Adipose tissue (tissue), 3 donors: ENCODE results near the gene WRAP53. TPM values are rescaled to one million over a fixed set of nuclear protein-coding genes. Genes with fewer than 3 reads are reported as not detected.

Experiments
- H3K27ac ChIP-seq: one replicate; pipeline ENCODE4 v1.5.1; 2013; ENCODE audit warnings: low read depth, low read length
- WGBS, 3 donors: extraction: QIAGEN DNeasy Blood & Tissue Kit; methylation state at CpG; one replicate each; pipeline ENCODE4 v1.1.7; 2013; 5-methylcytosine and 5-hydroxymethylcytosine counted together
- polyA plus RNA-seq, 3 donors: library from polyadenylated mRNA; stranded (reverse); fragments of 200-250 nt; gene quantifications; one replicate each; pipeline ENCODE4 v1.2.3, GENCODE V29; 2013
- donor health status: healthy with polysubstance abuse.
- donor health status: Bipolar disorder and iron deficiency.
- donor health status: healthy.

WRAP53 gene
- polyA plus RNA-seq, 3 donors, result 2.8 to 5.6 (median 5.0) TPM

DNA sequence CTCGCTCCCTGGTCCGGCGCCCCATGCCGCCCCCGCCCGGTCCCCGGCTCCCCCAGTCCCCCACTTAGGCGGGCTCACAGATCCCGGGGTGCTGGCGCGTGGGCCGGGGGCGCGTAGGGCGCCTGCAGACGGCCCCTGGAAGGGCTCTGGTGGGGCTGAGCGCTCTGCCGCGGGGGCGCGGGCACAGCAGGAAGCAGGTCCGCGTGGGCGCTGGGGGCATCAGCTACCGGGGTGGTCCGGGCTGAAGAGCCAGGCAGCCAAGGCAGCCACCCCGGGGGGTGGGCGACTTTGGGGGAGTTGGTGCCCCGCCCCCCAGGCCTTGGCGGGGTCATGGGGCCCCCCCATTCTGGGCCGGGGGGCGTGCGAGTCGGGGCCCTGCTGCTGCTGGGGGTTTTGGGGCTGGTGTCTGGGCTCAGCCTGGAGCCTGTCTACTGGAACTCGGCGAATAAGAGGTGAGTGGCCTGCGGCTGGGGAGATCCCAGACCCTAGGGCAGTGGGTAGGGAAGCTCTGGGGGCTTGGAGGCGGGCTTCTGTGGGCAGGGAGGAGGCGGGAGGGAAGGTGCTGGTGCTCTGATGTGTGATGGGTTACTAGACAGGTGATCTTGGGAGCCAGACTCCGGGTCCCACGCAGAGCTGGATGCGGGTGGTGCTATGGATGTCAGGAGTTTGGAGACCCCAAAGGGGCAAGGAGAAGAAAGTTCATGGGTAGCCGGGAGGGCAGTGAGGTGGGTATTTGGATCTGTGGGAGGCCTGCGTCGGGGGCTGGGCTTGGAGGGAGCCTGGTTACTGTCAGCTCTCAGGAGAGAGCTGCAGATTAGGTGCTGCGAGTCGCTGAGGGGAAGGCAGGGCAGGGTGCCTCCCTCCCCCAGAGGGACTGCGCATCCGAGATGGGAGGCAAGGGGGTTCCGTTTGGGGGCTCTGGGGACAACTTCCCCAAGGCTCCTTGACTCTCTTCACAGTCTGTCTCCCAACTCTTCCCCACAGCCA lies 17.3 kb downstream of the WRAP53 start:
- no peak overlapping the region for H3K27ac ChIP-seq
- 6 to 10% (median 8%) methylated on average over 33 to 50 of the region's 50 CpGs for WGBS, 3 donors

DNA sequence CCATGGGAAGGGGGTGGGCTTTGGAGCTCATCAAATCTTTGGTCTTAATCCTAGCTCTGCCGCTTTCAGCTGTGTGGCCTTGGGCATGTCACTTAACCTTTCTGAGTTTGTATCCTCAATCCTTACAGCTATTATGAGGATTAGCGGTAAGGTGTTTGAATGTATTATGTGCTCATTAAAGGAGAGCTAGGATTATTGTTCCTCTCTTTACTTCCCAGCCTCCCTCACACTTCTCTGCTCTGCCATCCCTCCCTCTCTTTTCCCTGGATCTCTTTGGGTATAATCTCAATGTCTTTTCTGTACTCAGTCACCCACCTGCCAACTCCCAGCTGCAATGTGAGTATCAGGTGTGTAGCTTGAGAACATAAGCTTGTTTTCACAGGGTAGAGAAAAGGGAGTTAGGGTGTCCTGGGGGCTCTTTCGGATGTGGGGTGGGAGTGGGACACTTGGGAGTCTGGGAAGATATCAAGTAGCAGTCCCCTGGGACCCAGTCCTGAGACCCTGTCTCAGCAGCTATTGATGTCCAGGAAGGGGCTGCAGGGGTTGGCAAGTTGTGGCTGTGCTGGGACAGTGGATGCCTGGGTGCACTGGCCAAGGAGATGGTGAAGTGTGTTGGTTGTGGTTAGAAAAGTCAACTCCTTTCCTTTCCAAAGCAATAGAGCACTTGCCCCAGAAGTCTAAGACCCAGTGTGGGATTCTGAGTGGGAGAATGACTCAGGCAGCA lies 18.5 kb downstream of the WRAP53 start:
- 75 to 91% (median 90%) methylated on average over 3 of the region's 3 CpGs for whole genome bisulfite sequencing, 3 donors
- no peak overlapping the region for H3K27ac ChIP-seq

DNA sequence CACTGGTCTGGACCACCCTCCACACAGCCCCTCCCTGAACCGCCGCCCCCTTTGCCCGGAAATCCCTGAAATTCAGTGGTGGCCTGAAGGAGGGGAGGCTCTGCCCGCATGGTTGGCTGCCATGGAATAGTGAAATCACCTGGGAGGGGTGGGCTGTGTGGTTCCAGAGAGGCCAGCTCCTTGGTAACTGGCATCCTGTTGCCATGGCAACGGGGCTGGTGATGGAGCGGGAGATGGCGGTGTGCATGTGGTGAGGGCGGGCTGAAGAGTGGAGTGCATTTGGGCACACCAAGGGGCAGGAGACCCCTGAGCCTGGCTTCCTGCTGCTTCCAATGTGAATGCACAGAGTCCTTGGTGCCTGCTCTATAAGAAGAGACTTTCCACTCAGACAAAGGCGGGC lies 19.2 kb downstream of the WRAP53 start:
- 80 to 88% (median 85%) methylated on average over 9 of the region's 9 CpGs for WGBS, 3 donors

DNA sequence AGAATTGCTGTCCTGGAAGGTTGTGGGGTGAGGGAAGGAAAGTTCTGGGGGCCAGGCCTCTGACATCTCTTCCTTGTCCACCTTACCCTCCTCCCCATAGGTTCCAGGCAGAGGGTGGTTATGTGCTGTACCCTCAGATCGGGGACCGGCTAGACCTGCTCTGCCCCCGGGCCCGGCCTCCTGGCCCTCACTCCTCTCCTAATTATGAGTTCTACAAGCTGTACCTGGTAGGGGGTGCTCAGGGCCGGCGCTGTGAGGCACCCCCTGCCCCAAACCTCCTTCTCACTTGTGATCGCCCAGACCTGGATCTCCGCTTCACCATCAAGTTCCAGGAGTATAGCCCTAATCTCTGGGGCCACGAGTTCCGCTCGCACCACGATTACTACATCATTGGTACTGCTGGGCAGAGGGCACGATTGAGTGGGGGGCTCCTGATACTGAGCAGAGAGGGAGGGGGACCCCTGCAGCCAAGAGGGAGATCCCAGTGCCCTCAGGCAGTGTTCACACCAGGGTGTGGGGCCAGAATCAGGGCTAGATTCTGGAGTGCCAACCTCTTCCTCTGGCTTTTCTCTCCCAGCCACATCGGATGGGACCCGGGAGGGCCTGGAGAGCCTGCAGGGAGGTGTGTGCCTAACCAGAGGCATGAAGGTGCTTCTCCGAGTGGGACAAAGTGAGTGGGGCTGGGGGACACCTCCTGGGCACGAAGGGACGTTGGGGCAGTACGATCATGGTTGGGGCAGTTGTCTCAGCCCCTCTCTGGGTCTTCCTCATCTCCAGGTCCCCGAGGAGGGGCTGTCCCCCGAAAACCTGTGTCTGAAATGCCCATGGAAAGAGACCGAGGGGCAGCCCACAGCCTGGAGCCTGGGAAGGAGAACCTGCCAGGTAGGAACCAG lies 19.8 kb downstream of the WRAP53 start:
- 78 to 88% (median 83%) methylated on average over 22 of the region's 22 CpGs for WGBS, 3 donors
- no peak overlapping the region for H3K27ac ChIP-seq

More for the DNA sequence above, 19.2 kb downstream of the WRAP53 start:
- H3K27ac ChIP-seq, result no peak overlapping the region

DNA sequence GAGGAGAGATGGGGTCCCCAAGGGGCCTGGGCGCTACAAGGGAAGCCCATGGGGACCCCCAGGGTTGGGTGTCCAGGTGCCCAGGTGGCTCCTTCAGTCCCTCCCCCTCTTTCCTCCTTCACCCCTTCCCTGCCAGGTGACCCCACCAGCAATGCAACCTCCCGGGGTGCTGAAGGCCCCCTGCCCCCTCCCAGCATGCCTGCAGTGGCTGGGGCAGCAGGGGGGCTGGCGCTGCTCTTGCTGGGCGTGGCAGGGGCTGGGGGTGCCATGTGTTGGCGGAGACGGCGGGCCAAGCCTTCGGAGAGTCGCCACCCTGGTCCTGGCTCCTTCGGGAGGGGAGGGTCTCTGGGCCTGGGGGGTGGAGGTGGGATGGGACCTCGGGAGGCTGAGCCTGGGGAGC lies 20.8 kb downstream of the WRAP53 start:
- WGBS, 3 donors, result 77 to 87% (median 84%) methylated on average over 11 of the region's 11 CpGs
- no peak overlapping the region for H3K27ac ChIP-seq

DNA sequence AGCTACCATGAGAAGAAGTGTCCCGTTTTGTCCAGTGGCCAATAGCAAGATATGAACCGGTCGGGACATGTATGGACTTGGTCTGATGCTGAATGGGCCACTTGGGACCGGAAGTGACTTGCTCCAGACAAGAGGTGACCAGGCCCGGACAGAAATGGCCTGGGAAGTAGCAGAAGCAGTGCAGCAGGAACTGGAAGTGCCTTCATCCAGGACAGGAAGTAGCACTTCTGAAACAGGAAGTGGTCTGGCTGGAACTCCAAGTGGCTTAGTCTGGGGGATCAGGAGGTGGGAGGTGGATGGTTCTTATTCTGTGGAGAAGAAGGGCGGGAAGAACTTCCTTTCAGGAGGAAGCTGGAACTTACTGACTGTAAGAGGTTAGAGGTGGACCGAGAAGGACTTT lies 22.0 kb downstream of the WRAP53 start:
- H3K27ac ChIP-seq, result no peak overlapping the region
- 63 to 82% (median 70%) methylated on average over 7 of the region's 7 CpGs for WGBS, 3 donors

DNA sequence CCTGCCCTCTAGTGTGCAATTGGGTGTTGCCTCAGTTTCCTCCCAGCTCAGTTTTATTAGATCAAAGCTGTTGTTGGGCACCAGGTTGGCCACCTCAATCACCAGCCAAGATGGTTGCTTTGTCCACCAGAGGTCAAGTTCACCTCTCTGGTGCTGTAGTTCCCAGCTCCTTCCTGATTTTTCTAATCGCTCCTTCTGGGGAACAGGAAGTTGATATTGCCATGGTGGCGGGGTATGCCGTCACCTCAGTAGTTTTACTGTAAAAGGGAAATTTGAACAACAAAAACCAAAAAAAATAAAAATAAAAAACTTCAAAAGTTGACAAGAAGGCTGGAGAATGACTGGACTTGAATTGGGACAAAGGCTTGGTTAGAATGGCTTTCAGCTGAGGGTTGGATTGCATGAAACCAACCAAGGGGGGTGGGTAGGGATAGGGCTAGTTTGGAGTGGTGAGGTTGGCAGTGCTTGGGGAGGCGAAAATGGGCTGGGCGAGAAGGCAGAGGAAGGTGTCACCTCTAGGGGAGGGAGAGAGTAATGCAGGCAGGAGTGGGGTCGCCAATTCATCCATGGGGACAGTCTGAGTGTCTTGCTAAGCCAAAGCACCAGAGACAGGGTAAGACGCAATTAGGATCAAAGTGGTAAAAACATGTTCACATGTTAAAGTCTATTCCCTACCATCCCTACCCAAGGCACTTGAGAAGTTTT lies 22.9 kb downstream of the WRAP53 start:
- no peak overlapping the region for H3K27ac ChIP-seq
- WGBS, 3 donors, result 72 to 85% (median 74%) methylated on average over 7 of the region's 7 CpGs

DNA sequence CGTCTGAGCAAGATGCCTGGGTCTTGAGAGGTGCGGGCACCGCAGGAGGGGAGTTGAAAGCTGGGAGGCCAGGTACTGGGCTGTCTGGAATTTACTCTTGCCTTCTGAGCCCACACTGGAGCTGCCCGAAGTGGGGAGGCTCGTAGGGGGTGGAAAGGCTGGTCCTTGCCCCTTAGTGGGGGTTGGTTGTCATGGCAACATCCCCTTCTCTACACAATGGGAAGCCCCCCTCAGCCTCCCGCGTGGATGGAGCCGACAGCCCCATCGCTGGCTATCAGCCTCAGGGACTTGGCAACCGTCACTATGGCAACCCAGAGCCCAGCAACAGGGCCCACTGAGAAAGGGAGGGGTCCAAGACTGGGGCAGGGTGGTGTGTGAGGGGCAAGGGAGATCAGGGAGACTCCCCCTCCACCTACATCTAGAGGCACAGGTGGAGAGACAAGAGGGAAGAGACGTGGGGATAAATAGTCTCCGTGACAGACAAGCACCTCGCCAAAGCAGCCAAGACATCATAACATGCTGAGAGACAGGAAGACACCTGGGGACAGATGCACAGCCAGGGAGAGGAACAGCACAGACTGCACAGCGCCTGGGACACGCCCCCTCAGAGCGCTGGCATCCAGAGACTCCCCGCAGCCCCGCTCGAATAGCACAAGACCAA lies 24.0 kb downstream of the WRAP53 start:
- 8 to 27% (median 20%) methylated on average over 19 of the region's 19 CpGs for WGBS, 3 donors
- H3K27ac ChIP-seq, result no peak overlapping the region

DNA sequence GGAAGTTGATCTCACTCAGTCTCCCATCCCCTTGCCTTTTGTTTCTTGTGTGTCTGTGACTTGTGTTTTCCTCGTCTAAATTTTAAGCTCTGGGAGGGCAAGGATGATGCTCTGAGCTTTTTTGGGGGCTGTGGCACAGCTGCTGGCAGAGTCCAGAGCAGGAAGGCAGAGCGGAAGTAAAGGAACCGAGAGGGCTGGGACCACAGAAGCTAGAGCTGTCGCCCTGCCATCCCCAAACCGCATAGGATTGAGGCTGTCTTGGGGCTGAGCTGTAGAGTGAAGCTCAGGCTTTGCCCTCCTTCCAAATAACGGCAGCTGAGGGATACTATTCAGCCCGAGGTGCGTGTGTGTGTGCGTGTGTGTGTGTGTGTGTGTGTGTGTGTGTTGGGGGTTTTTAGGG lies 25.5 kb downstream of the WRAP53 start:
- no peak overlapping the region for H3K27ac ChIP-seq
- 22 to 39% (median 27%) methylated on average over 9 of the region's 9 CpGs for WGBS, 3 donors

DNA sequence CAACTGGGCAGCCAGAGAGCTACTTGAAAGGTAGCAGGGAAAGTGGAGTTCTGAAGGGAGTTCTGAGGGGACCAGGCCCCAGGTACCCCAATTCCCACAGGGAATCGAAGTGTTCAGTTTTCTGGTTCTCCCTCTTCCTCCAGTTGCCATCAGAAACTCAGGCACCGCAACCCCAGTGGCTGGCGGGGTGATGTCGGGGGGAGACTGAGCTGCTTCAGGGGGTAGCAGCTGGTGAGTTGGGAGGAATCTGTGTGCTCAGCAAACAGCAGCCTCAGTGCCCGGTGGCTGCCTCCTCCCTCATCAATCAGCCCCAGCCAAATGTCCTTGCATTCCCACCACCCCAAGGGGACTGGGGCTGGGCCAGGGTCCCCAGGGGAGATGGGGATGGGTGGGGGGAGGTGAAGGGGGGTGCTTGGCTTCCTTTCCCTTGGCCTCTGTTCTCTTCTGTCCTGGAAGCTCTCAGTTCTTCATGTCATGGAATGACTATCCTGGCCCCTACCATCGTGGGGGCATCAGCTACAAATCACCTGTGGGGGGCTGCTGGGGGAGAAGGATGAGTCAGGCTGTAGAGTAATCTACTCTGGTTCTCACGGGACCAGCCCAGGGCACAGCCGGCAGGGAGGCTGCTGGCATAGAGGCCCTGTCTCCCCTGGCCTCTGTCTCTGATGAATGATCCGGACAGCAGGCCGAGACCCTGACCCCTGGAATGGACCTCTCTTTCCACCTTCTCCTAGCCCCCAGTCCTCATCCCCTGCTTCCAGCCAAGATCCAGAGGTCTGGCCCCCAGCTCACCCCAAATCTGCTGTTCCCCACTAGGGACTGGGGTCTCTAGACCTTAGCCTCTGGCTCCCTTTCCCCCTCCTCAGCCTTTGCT lies 26.7 kb downstream of the WRAP53 start:
- WGBS, 3 donors, result 64 to 81% (median 77%) methylated on average over 9 to 10 of the region's 10 CpGs

DNA sequence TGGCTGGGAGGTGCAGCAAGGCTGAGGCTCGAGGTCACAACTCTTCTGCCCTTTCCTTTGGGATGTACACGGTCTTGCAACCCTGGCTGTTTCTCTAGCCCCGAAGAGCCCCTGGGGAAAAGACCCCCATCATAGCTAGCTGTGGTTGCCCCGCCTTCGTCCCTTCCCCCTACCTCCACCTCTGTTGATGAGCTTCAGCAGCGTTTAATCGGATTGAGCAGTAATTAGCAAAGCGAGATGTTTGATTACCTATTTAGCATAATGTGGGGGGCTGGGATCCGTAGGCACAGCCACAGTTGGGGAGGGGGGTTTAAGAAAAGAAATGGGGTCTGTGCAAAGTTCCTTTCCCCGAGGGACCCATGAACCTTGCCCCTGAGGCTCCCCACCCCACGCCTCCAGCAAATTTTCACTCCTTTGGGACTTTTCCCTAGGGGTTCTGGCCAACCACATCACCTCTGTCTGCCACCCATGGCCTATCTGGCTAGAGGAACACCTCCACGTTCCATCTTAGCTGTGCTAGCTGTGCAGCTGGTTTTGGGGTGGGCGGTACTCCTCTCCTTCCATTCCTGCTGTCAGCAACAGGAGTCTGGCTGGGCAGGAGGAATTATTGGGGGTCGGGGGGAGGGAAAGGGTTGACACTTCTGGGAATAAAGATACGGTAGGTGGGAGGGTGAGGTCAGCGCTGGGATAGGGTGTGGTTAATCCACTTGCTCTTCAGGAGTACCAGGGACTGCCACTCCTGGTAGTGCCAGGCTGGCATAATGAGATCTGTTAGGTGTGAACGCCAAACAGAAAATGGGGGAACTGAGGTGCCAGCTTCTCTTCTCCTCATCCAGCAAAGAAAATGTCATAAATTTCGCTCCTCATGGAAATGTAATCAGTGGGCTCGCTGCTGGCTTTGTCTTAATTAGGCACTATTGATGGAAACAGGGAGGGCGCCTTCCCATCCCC lies 27.9 kb downstream of the WRAP53 start:
- WGBS, 3 donors, result 39 to 45% (median 41%) methylated on average over 20 of the region's 20 CpGs
- H3K27ac ChIP-seq, result no peak overlapping the region

More for the DNA sequence above, 26.7 kb downstream of the WRAP53 start:
- H3K27ac ChIP-seq, result no peak overlapping the region

DNA sequence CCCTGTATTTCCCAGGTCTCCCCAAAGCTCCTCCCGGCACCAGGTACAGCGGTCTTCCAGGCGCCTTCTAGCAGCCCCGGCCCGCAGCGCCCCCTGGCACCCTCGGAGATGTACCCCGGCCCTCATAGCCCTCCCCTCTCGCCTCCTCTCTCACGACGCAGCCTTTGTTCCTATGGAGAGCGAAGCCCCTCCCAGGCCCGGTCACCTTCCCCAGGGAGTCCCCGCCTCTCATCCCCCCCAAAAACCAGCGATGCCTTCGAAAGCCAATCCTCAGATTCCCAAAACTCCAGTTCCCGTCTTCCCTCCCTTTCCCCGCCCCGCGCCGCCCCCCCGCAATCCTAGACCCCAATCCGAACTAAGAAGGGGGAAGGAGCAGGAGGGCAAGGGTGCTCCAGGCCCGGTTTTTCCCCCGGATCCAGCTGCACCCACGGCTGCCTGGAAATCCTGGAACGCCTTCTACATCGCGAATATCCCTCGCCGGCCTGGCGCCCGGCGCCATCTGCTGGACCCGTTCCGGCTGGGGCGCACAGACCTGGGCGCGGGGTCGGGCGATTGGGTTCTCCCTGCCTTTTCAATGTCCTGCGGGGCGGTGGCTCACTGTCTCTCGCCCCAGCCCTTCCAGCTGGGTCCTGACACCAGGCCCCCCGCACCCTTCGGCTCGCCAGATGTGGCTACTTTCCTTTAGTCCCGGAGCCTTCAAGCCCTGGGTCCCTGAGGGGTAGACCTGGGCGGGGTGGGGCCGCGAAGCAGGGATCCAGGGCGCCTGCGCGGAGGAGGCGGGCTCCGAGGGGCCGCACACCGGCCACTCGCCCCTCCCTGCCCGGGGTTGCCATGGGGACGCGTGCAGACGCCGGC lies 28.9 kb downstream of the WRAP53 start, which contains the start of gene DNAH2:
TSS of gene DNAH2 (plus strand) at position 844 of the 855 bp plus-strand sequence. CDS start 1,991 bp downstream, outside the sequence.
- 1% methylated on average over 41 to 64 of the region's 64 CpGs for WGBS, 3 donors
- no peak within 1 kb of the TSS for H3K27ac ChIP-seq

DNA sequence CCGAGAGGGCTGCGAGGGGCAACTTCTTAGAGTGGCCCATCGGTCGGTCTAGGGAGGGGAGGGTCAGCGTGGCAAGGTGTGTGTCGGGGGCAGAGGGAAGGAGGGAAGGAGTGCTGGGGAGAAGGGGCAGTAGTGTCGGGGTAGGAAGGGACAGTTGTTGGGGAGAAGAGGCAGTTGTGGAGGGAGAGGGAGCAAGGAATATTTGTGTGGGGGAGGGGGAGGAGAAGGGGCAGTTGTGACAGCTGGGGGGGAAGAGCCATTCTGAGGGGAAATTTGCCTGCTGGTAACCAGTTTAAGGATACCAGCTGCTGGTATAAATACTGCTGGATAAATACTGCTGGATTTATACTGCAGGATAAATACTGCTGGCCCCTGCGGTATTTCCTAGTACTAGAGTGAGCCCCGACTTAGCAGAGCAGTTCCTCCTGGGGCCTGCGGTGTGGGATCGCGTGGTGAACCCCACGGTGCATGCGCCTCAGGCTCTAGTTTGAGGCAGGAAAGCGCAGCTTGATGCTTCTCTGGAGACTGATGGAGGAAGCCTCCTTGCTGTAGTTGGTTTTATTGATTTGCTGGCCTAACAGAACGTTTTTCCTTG lies 29.6 kb downstream of the WRAP53 start:
- WGBS, 3 donors, result 4 to 6% (median 5%) methylated on average over 16 of the region's 16 CpGs
- no peak overlapping the region for H3K27ac ChIP-seq

DNA sequence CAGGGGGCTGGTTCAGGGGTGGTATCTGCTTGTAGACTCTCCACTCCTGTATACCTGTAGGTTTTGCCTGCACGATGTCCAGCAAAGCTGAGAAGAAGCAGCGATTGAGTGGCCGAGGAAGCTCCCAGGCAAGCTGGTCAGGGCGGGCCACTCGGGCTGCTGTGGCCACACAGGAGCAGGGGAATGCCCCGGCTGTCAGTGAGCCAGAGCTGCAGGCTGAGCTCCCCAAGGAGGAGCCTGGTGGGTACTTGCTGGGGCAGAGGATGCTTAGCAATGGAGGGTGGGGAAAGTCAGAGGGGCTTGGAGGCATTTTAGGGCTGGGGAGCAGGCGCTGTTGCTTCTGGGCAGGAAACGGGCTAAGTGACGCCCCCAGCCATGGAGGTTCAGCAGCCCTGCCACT lies 31.4 kb downstream of the WRAP53 start:
- H3K27ac ChIP-seq, result no peak overlapping the region
- WGBS, 3 donors, result 78 to 83% (median 82%) methylated on average over 9 of the region's 9 CpGs
